ENCODE results near the gene PFKM. TPM values are rescaled to one million over a fixed set of nuclear protein-coding genes. Genes with fewer than 3 reads are reported as not detected.

The PFKM gene
- total RNA-seq, 4 donors from 2014 or later, result 55.6 to 71.3 (median 63.4) TPM

DNA sequence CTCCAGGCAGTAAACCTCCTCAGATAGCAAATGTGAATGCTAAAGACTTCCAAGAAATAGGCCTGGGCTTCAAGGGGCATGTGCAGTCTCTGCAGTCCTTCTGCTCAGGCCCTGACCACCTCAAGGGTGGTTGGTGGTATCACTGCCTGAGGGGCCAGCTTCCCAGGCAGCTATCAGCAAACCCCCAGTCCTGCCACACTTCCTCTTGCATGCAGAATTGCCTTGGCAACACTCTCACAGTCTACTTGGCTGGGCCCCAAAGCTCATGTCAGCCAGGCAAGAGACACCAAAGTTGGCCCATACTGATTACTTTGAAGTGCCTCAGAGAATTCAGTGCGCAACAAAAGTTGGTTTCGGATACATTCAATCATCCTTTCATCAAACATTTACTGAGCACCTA, 41.6 kb downstream of the PFKM start:
- peaks cover 0 to 11% (median 0%) of the 10 kb centered on the region in 4 donors for H3K27me3 ChIP-seq
- no peak overlapping the region for H3K27ac ChIP-seq (replicated peaks in 1 of 4)
- H3K36me3 ChIP-seq, result no peaks in the 10 kb centered on the region
- TF ChIP-seq EP300 (IDR thresholded peaks at IDR 0.05), result no peak
- no peak for TF ChIP-seq POLR2AphosphoS5 (IDR thresholded peaks at IDR 0.05)
- no peak for TF ChIP-seq POLR2A (IDR thresholded peaks at IDR 0.05; ENCODE audit: low read depth)
- no peak for TF ChIP-seq CTCF (IDR thresholded peaks at IDR 0.05)
- H3K9me3 ChIP-seq, result no peaks in the 10 kb centered on the region
- H3K4me3 ChIP-seq, result no peak overlapping the region
- H3K4me1 ChIP-seq, result peaks cover 14 to 17% (median 15%) of the 10 kb centered on the region in 4 donors
- DNase-seq (ENCODE audit: extremely low spot score), result no peak
- 66% methylated on average over 2 of the region's 2 CpGs for WGBS
- intact Hi-C loops (cut with DNase I), result no loop called here

GRCh38 chr12:48163150-48163747, 44.1 kb downstream of the PFKM start:
- DNase-seq (ENCODE audit: extremely low spot score), result no peak
- intact Hi-C loops (cut with DNase I), result no loop called here
- Histone ChIP-seq H3K9me3 (no peaks in the 10 kb centered on the region), H3K27me3 (peaks cover 0 to 22% (median 0%) of the 10 kb centered on the region in 4 donors), H3K27ac (replicated peaks in 1 of 4) (no peak overlapping the region), H3K4me1 (peaks cover 0 to under 1% (median 0%) of the 10 kb centered on the region in 4 donors), H3K4me3 (no peak overlapping the region), H3K36me3 (no peaks in the 10 kb centered on the region)
- TF ChIP-seq CTCF (IDR thresholded peaks at IDR 0.05), result no peak
- 71% methylated on average over 5 of the region's 5 CpGs for WGBS

DNA sequence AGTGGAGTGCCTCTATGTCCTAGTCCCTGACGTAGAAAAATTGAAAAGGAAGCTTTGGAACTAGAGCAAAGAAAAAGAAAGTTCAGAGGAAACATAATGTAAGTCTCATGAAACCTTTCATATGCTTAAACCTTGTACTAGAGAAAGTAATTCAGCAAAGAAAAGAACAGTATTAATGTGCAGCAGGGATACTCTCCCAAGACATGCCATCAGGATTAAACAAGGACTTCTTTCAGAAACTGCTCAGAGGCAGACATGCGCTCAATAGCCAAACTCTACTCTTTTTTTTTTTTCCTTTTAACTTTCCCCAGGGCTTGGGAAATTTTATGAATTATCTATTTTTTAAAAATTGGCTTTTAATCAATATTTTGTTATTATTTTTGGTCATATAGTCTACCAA, 45.3 kb downstream of the PFKM start:
- H3K4me1 ChIP-seq, result no peaks in the 10 kb centered on the region
- TF ChIP-seq CTCF (IDR thresholded peaks at IDR 0.05) (no peak), POLR2AphosphoS5 (IDR thresholded peaks at IDR 0.05) (no peak), POLR2A (IDR thresholded peaks at IDR 0.05; ENCODE audit: low read depth) (no peak), EP300 (IDR thresholded peaks at IDR 0.05) (no peak)
- 74% methylated on average over 2 of the region's 2 CpGs for WGBS
- H3K27me3 ChIP-seq, result peaks cover 0 to 27% (median 0%) of the 10 kb centered on the region in 4 donors
- H3K36me3 ChIP-seq, result no peaks in the 10 kb centered on the region
- no peak overlapping the region for H3K4me3 ChIP-seq
- H3K9me3 ChIP-seq, result no peaks in the 10 kb centered on the region
- intact Hi-C loops (cut with DNase I), result no loop called here
- H3K27ac ChIP-seq (replicated peaks in 1 of 4), result no peak overlapping the region
- DNase-seq (ENCODE audit: extremely low spot score), result no peak

- WGBS, result 17% methylated on average over 2 of the region's 2 CpGs
- peaks cover 0 to 27% (median 0%) of the 10 kb centered on the region in 4 donors for H3K27me3 ChIP-seq
- no peak for DNase-seq (ENCODE audit: extremely low spot score)
Measured at GRCh38 chr12:48165089-48165981, 46.2 kb downstream of the PFKM start.

More at GRCh38 chr12:48165089-48165981, 46.2 kb downstream of the PFKM start:
- intact Hi-C loops (cut with DNase I), result no loop called here
- H3K27ac ChIP-seq (replicated peaks in 1 of 4), result no peak overlapping the region
- H3K9me3 ChIP-seq, result no peaks in the 10 kb centered on the region
- TF ChIP-seq POLR2AphosphoS5 (IDR thresholded peaks at IDR 0.05) (no peak), CTCF (IDR thresholded peaks at IDR 0.05) (peak; percentile 87 to 95 (median 89)), EP300 (IDR thresholded peaks at IDR 0.05) (no peak), POLR2A (IDR thresholded peaks at IDR 0.05; ENCODE audit: low read depth) (no peak)
- no peaks in the 10 kb centered on the region for H3K36me3 ChIP-seq
- H3K4me3 ChIP-seq, result no peak overlapping the region
- H3K4me1 ChIP-seq, result no peaks in the 10 kb centered on the region
